HG03196 (cell line): ENCODE results near the gene ZFYVE26.
"Not testable (repeated sequence)": the region's sequence is repeated elsewhere in the genome, so short reads cannot be mapped to it uniquely, and the experiment has no call there.

Experiments used
- ATAC-seq: cut with Tn5 transposase; IDR thresholded peaks from one replicate; pipeline ENCODE4 v1.9.1; 2021; ENCODE audit not compliant: unreplicated experiment

Gene ZFYVE26

DNA sequence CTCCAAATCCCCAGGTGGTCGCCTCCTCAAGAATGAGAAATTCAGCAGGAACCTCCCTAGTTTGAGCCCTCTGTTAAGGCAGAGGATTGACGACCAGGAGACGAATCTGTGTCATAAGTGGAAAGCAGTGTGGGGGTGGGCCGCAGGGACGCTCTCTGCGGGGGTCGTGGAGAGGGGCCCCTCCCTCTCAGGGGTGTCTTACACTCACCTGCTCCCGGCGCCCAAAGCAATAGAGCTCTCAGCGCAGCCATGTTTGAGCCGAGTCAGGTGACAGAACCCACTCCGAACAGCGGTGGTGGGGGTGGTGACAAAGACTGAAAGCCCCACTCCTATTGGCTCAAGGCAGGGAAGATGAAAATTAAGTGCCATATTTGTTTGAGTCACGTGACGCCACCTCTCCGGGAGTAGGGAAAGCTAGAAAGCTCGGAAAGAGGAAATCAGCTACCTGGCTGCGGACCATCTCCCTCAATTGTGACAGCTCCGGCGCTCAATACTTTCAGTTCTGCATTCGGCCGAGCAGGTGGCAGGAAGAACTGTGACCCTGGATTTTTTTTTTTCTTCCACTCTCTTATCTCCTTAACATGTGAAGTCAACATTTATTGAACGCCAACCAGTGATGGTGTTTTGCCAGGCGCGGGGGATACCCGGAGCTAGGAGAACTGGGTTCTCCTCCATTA is at the start of gene ZFYVE26:
Gene ZFYVE26 (minus strand): TSS at position 265 of the 677 bp plus-strand sequence. CDS start 627 bp downstream, outside the sequence.
- peak; percentile 86 for ATAC-seq

DNA sequence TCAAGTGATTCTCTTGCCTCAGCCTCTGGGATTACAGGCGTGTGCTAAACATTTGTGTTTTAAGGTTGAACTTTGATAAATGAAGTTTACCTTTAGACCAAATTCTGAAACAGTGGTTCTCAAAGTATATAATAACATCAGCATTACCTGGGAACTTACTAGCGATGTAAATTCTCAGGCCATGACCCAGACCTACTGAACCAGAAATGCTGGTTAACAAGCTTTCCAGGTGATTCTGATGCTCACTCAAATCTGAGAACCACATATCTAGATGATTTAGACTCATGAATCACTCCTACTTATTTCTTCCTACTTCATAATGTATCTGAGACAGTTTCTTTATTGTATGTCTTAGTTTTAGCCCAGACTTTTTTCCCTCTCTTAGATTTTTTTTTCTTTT is 46.8 kb upstream of the ZFYVE26 start:
- ATAC-seq, result no peak

DNA sequence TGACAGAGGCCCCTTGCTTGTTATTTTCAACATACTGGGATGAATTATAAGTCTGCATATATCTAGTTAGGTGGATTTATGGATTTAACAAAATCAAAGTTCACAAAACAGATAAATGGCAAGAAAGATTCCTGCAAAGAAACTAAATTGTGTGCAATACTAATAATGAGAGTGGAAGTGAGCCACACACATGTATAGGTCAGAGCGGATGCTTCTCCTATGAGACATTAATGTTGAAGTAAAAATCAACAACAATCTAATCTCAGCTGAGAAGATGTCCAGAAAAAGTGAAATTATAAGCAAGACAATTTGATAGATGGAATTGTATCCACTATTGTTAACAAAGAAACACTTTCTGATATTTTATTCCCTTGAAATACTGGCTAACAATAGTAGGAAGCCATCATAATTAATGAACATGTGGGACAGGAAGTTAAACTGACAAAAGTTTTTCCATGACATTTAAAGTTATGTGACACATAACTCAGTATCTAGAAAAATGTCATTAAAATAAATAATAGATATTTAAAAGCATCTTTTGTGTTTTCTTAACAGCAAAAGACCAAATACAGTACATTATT is 42.9 kb upstream of the ZFYVE26 start:
- ATAC-seq, result no peak

DNA sequence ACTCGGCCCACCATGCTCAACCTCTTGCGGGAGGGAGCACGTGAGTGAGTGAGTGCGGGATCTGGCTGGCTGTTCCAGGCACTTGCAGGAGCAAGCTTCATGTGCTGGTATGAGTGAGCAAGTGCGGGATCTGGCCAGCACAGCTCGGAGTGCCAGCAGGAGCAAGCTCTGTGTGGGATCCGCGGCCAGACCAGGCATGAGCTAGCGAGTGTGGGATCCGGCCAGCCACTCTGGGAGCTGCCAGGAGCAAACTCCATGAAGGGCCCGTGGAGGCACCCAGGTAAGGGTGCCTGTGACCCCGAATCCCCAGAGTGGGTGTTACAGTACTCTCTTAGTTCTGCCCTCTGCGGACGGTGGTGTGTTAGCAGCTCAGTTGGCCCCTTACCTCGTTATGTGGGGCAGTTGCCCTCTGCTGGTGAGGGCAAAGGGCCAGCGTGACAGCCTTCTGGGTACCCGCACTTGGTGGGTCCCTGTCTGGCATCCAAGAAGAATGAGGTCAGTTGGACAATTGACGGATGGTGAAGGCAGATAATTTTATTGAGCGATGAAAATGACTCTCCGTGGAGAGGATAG is 41.5 kb upstream of the ZFYVE26 start:
- no peak for ATAC-seq

DNA sequence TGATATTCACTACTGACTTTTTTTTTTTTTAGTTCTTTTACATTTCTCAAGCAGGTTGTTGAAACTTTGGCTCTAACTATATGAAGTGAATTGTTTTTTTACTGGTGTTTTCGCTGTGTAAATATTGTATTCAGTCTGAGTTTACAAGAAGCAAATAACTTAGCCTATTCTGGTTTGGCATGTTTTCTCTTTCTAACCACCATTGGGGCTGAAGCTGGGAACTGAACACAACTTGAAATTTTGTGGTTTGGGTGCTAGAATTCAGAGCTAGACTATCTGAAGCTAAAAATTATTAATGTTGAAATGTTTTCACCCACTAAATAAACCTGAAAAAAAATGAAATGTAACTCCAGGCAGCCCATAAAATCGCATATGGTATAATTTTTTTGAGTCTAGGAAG is 40.4 kb upstream of the ZFYVE26 start:
- no peak for ATAC-seq

DNA sequence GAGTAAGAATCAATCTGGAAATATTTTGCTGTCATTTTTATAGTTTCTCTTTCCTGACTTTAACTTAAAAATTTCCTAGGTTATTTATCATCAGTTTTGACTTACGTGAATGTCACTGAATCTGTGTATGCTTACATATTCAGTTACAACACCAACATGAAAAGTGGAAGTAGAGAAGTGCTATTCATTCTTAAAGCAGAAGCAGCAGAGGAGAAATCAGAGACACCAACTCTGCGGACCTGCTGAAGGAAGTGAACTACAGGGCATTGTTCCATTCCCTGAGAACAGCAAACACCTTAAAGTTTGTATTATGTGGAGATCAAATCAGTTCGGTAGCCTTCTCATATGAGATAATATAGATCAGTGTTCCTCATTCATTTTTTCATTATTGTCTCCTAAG is 37.3 kb upstream of the ZFYVE26 start:
- no peak for ATAC-seq

DNA sequence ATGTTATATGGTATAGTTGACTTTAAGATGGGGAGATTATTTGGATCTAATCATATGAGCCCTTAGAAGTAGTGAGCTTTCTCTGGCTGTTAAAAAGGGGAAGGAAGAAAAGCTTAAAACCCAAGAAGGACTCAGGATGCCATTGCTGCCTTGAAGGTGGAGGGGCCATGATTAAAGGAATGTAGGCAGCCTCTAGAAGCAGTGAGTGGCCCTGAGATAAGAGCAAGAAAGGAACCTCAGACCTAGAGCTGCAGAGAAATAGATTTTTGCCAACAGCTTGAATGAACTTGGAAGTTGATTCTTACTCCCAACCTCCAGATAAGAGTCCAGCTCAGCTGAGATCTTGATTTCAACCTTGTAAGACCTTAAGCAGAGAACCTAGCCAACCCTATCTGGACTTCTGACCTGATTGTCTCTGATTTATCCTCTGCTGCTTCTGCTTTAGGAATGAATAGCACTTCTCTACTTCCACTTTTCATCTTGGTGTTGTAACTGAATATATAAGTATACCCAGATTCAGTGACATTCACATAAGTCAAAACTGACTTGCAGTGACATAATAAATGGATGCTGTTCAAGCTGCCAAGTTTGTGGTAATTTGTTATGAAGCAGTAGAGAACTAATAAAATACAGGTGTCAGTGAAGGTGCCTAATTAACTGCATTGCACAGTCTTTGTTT is 36.7 kb upstream of the ZFYVE26 start:
- ATAC-seq, result no peak

DNA sequence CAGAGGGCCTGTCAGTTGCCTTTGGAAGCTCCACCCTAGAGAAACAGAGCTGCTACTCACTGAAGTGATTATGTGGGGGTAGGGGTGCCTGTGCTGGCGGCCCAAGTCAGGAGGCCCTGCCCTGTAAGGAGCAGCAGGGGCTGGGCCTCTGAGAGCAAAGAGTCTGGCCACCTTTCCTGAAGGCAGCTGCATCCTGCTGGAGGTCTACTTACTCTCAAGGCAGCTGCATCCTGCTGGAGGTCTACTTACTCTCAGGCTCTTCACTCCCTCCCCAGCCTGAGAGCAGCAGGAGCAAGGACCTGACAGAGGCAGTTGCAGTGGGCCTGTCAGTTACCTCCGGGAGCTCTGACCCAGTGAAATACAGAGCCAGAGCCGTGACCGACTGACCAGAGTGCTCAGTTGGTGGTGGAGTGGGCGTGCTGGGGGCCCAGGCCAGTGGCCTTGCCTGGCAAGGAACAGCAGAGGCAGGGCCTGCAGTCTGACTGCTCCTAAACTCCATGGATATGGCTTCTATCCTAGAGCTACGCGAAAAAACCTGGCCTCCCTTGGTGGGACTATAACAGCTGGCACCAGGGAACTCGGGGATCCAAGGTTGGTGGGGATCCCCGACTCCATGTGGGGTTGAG is 35.5 kb upstream of the ZFYVE26 start:
- no peak for ATAC-seq

DNA sequence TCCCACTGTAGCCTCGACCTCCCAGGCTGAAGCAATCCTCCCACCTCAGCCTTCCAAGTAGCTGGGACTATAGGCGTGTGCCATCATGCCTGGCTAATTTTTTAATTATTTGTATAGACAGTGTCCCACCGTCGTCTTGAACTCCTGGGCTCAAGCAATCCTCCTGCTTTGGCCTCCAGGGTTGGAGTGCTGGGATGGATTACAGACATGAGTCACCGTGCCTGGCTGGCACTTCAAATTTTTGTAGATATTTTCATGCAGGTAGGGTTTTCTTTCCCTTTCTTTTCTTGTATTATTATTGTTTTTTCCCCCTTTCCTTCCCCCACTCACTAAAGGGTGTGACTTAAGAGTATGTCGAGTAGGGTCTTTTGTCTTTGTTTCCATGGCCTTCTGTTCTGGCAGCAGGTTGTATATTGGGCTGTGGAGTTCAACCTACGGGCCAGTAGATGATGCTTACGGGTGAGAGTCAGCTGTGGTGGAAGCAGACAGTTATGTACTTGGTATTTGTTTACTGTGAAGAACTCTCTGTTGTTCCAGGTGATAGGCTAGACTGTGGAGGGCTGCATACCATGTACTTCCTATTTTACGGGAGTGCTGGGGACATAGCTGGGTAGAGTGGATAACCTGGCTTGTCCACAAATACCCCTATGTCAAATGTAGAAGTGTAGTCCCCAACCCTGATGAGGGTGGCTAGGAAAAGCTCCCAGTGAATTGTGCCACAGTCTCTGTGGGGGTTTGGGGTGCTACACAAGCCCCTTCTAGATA is 33.9 kb upstream of the ZFYVE26 start:
- ATAC-seq, result no peak

DNA sequence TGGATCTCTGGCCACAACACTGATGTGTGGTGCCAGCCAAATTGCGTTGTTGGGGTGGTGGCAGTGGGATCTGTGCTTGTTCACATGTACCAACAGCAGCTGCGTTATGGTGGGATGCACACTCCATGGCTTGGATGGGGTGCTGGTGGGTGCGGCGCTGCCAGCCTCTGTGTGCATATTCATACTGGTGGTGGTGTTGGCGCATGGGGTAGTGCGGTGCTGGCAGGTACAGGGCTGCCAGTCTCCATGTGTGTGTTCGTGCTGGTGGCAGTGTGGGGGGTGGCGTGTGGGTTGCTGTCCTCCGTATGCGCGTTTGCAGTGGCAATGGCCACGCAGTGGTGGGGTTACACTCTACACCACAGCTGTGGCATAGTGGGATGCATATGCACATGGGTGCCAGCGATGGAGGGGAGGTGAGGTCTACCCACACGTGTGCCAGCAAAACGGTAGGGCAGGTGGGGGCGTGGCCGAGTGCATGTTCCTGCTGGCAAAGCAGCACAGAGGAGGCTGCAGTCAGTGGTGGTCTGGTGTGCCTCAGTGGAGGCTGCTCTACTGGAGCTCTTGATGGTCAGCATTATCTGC is 29.7 kb upstream of the ZFYVE26 start:
- no peak for ATAC-seq

DNA sequence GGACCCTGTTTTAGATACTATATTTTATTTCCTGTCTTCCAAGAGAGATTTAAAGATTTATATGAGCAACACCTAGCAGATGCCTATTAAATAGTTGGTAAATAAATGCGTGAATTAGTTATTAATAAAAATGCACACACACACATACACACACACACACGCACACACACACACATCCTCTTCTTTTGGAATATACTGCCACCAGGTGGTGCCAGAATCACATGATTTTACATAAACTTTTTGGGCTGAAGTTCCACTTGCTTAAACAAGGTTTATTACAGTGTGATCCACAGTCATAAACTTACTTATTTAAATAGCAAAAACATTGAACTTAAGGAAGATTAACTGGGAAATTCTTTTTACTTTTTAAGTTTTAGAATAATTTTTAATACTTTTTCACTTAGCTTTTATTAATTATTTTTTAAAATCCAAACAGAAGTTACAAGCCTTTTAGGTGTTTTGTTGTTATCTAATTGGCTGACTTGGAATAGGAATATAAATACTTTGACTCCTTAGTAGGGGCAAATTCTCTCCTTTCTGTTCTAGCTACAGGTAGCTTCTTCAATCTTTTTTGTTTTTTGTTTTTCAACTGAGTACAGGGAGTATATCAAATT is 20.7 kb upstream of the ZFYVE26 start:
- ATAC-seq, result no peak

DNA sequence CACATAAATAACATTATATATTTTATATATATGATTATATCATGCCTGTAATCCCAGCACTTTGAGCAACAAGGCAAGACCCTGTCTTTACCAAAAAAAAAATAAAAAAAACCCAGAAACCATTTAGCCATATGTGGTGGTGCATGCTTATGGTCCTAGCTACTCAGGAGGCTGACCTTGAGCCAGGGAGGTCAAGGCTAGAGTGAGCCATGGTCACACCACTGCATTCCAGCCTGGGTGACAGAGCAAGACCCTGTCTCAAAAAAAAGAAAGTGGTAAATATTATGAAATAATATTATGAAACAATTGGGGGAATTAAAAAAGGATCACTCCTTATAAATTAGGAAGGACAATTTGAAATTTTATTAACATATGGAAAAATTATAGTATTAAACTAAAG is 19.2 kb upstream of the ZFYVE26 start:
- no peak for ATAC-seq

DNA sequence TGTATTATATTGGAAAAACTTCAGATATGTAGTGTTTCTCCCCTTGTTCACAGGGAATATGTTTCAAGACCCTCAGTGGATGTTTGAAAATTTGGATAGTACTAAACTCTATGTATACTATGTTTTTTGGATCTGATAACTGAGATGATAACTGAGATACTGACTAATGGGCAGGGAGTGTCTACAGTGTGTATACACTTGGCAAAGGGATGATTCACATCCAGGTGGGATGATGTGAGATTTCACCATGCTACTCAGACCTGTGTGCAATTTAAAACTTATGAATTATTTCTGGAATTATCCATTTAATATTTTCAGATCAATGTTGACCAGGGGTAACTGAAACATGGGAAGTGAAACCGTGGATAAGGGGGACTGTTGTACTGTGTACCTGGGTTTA is 17.0 kb upstream of the ZFYVE26 start:
- no peak for ATAC-seq

DNA sequence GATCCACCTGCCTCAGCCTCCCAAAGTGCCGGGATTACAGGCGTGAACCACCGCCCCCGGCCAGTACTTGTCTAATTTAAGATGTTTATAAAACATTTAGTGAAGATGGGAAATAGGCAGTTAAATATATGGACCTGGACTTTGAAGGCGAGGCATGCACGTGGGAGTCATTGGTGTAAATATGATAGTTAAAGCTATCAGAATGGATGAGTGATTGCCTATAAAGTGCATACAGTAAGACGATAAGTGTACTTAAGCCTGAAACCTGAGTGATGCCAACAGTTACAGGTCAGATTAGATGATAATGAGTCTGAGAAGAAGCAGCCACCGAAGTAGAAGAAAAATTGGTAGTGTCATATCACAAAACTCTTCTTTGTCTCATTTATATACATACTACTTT is 14.7 kb upstream of the ZFYVE26 start:
- ATAC-seq, result no peak

DNA sequence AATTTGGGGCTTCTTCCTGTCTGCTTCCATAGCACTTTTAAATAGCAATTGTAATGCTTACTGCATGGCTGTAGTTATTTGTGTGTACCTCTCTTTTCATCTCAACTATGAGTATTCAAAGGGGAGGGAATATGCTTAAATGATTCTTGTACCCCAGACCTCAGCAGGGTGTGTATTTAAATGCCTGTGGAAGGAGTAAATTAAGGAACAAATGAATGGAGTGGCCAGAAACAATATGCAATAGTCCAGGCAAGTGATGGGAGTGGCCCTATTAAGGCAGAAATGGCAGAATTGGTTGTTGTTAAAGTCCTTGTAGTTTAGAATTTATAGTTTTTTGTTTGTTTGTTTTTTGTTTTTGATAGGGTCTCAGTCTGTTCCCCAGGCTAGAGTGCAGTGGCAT is 4.7 kb upstream of the ZFYVE26 start:
- no peak for ATAC-seq

DNA sequence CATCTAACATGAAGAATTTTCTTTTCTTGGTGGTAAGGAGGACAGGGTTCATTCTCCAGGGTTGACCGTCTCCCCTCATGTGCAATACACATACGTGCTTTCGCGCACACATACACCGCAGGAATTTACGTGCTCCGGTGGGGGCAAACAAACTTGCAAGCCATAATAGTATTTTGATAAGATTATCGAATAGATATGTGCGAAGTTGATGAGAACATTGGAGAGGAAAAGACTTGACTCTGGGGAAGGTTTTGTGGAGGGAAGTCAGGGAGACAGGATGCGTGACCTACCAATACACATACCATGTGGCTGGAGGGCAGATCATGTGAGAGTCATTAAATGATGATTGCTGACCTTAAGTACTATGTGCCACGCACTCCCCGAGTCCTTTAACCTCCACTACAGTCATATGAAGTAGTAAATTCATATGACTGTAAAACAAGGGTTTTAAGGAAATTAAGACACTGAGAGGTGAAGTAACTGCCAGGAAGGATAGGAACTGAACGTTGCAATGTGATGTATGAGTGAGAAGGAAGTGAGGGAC is 4.1 kb upstream of the ZFYVE26 start:
- no peak for ATAC-seq

DNA sequence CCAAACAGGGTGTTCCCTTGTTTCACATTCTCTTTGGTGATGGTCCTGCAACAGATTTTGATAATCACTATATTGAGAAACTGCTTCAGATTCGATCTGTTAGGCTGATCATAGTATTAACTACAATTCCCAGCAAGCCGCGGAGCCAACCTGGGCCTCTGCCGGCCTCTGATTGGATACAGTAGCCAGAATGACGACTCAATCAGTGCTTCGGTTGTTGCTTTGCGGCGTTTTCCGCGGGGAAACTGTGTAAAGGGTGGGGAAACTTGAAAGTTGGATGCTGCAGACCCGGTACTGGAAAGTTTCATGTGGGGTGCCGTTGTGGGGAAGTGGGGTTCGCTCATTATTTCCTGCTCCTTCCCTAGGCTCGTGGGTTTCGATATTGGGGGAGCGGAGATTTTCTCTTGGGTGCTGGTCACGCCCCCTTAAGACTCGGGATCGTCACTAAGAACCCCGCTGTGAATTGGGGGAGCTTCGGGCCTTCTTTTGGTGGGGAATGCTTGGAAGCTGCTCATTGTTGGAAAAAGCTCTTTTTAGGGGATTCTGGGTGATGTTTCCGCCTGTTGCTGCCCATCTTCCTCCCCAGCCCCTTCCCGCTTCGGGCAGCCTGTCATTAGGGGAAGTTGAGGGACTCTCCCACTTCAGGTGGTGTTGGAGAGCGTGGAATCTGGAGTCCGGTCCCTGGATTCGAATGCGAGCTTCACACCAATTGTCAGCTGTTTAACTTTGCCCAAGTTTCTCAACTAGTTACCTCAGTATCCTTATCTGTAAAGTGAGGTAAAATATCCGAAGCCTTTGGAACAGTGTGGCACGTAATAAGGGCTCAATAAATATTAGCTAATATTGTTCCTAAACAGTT is 3.4 kb upstream of the ZFYVE26 start, which contains the start of gene RAD51B:
Gene RAD51B (plus strand): TSS at position 217 of the 859 bp plus-strand sequence.
- peak; percentile 47 for ATAC-seq

DNA sequence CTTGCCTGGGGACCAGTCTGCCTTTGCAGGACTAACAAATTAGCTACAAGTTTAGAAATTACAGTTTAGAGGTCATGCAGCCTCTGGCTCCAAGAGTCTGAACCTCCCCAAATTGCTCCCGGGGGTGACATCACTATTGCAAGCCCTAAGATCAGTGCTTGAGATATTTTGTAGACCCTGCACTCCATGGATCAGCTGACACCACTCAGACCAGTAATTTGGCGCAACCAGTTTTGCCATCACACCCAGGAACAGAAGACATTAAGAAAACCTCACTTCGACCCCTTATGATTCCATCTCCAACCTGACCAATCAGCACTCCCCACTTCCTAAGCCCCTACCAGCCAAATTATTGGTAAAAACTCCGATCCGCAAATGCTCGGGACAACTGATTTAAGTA is 2.1 kb upstream of the ZFYVE26 start:
- not testable (repeated sequence) for ATAC-seq
